Esophagus squamous epithelium (tissue), 4 donors: Measurements from ENCODE around the gene FOXP1.

Experiments
- CTCF ChIP-seq, 6 experiments: fragments of 450-650 bp in 4 of 6; fragments of 200-600 bp in 2 of 6; sonication (generic) in 2 of 6; IDR thresholded peaks; one replicate each; pipeline ENCODE4 v1.5.1; 2016 to 2019; ENCODE audit warnings: antibody characterized with exemption in 6 of 6, mild to moderate bottlenecking in 4 of 6, moderate library complexity in 4 of 6
- POLR2A ChIP-seq, 4 donors: fragments of 450-650 bp; IDR thresholded peaks; one replicate each; pipeline ENCODE4 v1.6.1; 2017; ENCODE audit warnings: antibody characterized with exemption in 4 of 4, mild to moderate bottlenecking in 4 of 4, moderate library complexity in 3 of 4

DNA sequence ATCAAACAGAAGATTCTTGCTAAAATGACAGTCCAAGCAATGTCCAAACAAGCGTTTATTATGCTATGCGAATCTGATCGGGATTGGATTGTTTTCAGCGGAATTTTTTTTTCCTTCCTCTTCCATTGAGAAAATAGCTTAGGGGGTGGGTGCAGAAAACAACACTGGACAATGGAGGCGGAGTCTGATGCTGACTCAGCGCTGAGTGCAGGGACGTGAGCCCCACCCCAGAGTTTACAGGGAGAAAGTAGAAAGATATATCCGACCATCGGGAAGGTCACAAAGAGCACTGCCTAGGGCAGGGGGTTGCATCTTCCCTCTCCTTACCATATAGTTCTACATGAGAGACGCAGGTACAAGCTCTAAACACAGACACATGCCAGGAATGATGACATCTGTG lies 117.0 kb downstream of the FOXP1 start:
- no peak for TF ChIP-seq CTCF (IDR thresholded peaks at IDR 0.05)
- TF ChIP-seq POLR2A (IDR thresholded peaks at IDR 0.05) = no peak
